Heart right ventricle (tissue), 16 donors: ENCODE data around the gene SYNJ2. TPM values are rescaled to one million over a fixed set of nuclear protein-coding genes. Genes with fewer than 3 reads are reported as not detected.
A peak's percentile ranks its signal among the peaks of the same experiment; 100 is the strongest.
"Not testable (repeated sequence)": the region's sequence is repeated elsewhere in the genome, so short reads cannot be mapped to it uniquely, and the experiment has no call there.

Source experiments
- ATAC-seq, 8 donors: fragments of 200-7000 bp; cut with Tn5 transposase; one replicate each; pipeline ENCODE4 v1.9.1; 2020; ENCODE audit warnings: mild to moderate bottlenecking in 8 of 8, moderate library complexity in 8 of 8, moderate number of reproducible peaks in 1 of 8
- DNase-seq, 2 donors: peaks; one replicate each; pipeline ENCODE4 v3.0.0-alpha.2; 2020
- H3K27ac ChIP-seq, 10 donors: fragments of 200-600 bp; sonication (generic) in 2 of 10; one replicate each; pipeline versions ENCODE4 v1.5.0 to v1.8.0; 2020 to 2022; ENCODE audit warnings: mild to moderate bottlenecking in 3 of 10
- H3K27me3 ChIP-seq, 7 donors: fragments of 200-600 bp; one replicate each; pipeline ENCODE4 v1.8.0; 2021 to 2022; ENCODE audit warnings: mild to moderate bottlenecking in 2 of 7
- H3K36me3 ChIP-seq, 9 donors: fragments of 200-600 bp; sonication (generic) in 1 of 9; one replicate each; pipeline versions ENCODE4 v1.5.0 to v1.8.0; 2020 to 2022; ENCODE audit warnings: mild to moderate bottlenecking in 2 of 9
- H3K4me1 ChIP-seq, 9 donors: fragments of 200-600 bp; sonication (generic) in 1 of 9; one replicate each; pipeline versions ENCODE4 v1.5.0 to v1.8.0; 2020 to 2022; ENCODE audit warnings: mild to moderate bottlenecking in 4 of 9
- H3K4me3 ChIP-seq, 10 donors: fragments of 200-600 bp; sonication (generic) in 2 of 10; one replicate each; pipeline versions ENCODE4 v1.5.0 to v1.8.0; 2020 to 2022; ENCODE audit warnings: mild to moderate bottlenecking in 7 of 10, moderate library complexity in 2 of 10
- H3K9me3 ChIP-seq, 11 donors: fragments of 200-600 bp in 10 of 11; sonication (generic) in 2 of 11; one replicate each; pipeline versions ENCODE4 v1.5.0 to v1.8.0; 2013 to 2022; ENCODE audit warnings: mild to moderate bottlenecking in 2 of 11, control low read depth in 1 of 11, moderate library complexity in 1 of 11
- CTCF ChIP-seq, 9 donors: fragments of 200-600 bp; sonication (generic) in 2 of 9; IDR thresholded peaks; one replicate each; pipeline versions ENCODE4 v1.5.0 to v1.8.0; 2021 to 2022; ENCODE audit warnings: antibody characterized with exemption in 9 of 9, mild to moderate bottlenecking in 5 of 9, moderate library complexity in 1 of 9
- WGBS, 2 donors: extraction: QIAGEN DNeasy Blood & Tissue Kit; methylation state at CpG; one replicate each; pipeline ENCODE4 v1.1.7; 2013; ENCODE audit warnings: inconsistent platforms in 1 of 2; 5-methylcytosine and 5-hydroxymethylcytosine counted together
- intact Hi-C, 10 donors: fragments of 100-400 bp; cut with DNase I; formaldehyde crosslinking; loops; one replicate each; pipeline versions ENCODE4 v1.11.1 to v1.14.2; 2022
- polyA plus RNA-seq, 2 donors: library from polyadenylated mRNA; stranded (reverse); fragments of 200-250 nt; gene quantifications; one replicate each; pipeline ENCODE4 v1.2.3, GENCODE V29; 2013
- total RNA-seq, 10 donors: library from RNA; stranded (reverse); fragmentation: NEBNext Ultra II Directional in 3 of 10; extraction: Animal tissue kit (Norgen Biotek cat#: 25700) in 3 of 10; gene quantifications; one replicate each; pipeline versions ENCODE4 v1.2.1 to v1.2.4, GENCODE V29; 2021 to 2023
- donor health status: Arrhythmogenic right ventricular cardiomyopathy.
- donor health status: ischemic (EF 13 %, LVEDD 7.1; RV severe dilation, severe dysfunction).
- donor health status: healthy with polysubstance abuse.
- donor health status: DM: no; HTN: yes; CAD: no.
- donor health status: DM: no; HTN: no; CAD: no.
- donor health status: ischemic (EF 25% LVEDD 6.9; RV normal size, moderate dysfunction).
- donor health status: ischemic (EF 25% LVEDD 5.7; RV mildly dilated, moderate dysfunction).
- donor health status: healthy.
- donor health status: DM: yes; HTN: yes; CAD: no.
- donor health status: Ischemic cardiomyopathy.
- donor health status: ischemic (EF 35%, LVEDD 5.7; RV mildly dilated, moderate dysfunction).
- donor health status: nonischemic (EF 11% LVEDD 7.7; RV severe dilation, severe dysfunction).
- donor health status: DM: yes; HTN: yes; CAD: no.
- donor health status: PGD.
- donor health status: ischemic (EF 29% LVEDD 5.4; RV normal size, mild dysfunction).
- donor health status: nonischemic (EF 23%, LVEDD 6.1; RV moderate dilation, normal function).

SYNJ2 gene
- total and polyA plus RNA-seq, 12 donors, result 14.0 to 27.8 (median 19.0) TPM

- intact Hi-C loops, result no loop called here
- WGBS, 2 donors, result 90 to 91% methylated on average over 14 of the region's 14 CpGs
These were observed 36.4 kb upstream of the SYNJ2 start for GRCh38 chr6:157944983-157945931.

GRCh38 chr6:157946053-157946617 is 35.5 kb upstream of the SYNJ2 start:
- WGBS, 2 donors, result 87 to 88% methylated on average over 6 of the region's 6 CpGs
- ATAC-seq (peak in 3 of 8 donors; percentile 19 to 44 (median 41)), DNase-seq (no peak)
- Histone ChIP-seq H3K9me3 (peaks cover 0 to 17% (median 0%) of the 10 kb centered on the region in 11 donors), H3K4me1 (no peaks in the 10 kb centered on the region), H3K27ac (peak overlapping the region in 1 of 10 donors; percentile 35), H3K4me3 (no peak overlapping the region), H3K27me3 (no peaks in the 10 kb centered on the region), H3K36me3 (peaks cover 0 to 56% (median 35%) of the 10 kb centered on the region in 9 donors)
- intact Hi-C loops, result no loop called here
- no peak for TF ChIP-seq CTCF (IDR thresholded peaks at IDR 0.05)

More at GRCh38 chr6:157944983-157945931, 36.4 kb upstream of the SYNJ2 start:
- TF ChIP-seq CTCF (IDR thresholded peaks at IDR 0.05), result no peak
- ATAC-seq (peak in 1 of 8 donors; percentile 56), DNase-seq (no peak)
- Histone ChIP-seq H3K4me1 (no peaks in the 10 kb centered on the region), H3K27ac (no peak overlapping the region), H3K27me3 (no peaks in the 10 kb centered on the region), H3K9me3 (peaks cover 0 to 15% (median 0%) of the 10 kb centered on the region in 11 donors), H3K4me3 (no peak overlapping the region), H3K36me3 (peaks cover 0 to 65% (median 42%) of the 10 kb centered on the region in 9 donors)

GRCh38 chr6:157946865-157947532 is 34.7 kb upstream of the SYNJ2 start:
- TF ChIP-seq CTCF (IDR thresholded peaks at IDR 0.05), result peak; percentile 6 to 62 (median 43)
- Histone ChIP-seq H3K27me3 (no peaks in the 10 kb centered on the region), H3K4me3 (no peak overlapping the region), H3K9me3 (peaks cover 0 to 17% (median 0%) of the 10 kb centered on the region in 11 donors), H3K27ac (peak overlapping the region in 1 of 10 donors; percentile 35), H3K4me1 (no peaks in the 10 kb centered on the region), H3K36me3 (peaks cover 0 to 47% (median 27%) of the 10 kb centered on the region in 9 donors)
- ATAC-seq (peak; percentile 49 to 70 (median 63)), DNase-seq (no peak)
- 54 to 62% methylated on average over 5 of the region's 5 CpGs for WGBS, 2 donors
- intact Hi-C loops, result no loop called here

GRCh38 chr6:157950899-157951298 is 30.8 kb upstream of the SYNJ2 start:
- 58 to 73% methylated on average over 1 of the region's 1 CpG for WGBS, 2 donors
- H3K4me3 ChIP-seq, DNase-seq, H3K27ac ChIP-seq, H3K36me3 ChIP-seq, H3K27me3 ChIP-seq, intact Hi-C loops, ATAC-seq: not testable (repeated sequence)
- peaks cover 0 to 17% (median 0%) of the 10 kb centered on the region in 11 donors for H3K9me3 ChIP-seq
- peaks cover 3 to 20% (median 9%) of the 10 kb centered on the region in 9 donors for H3K4me1 ChIP-seq
